Vagina (tissue), 2 donors: Measurements from ENCODE around the gene TET2. TPM values are rescaled to one million over a fixed set of nuclear protein-coding genes. Genes with fewer than 3 reads are reported as not detected.

Experiments
- DNase-seq, 2 donors: peaks; one replicate each; pipeline ENCODE4 v3.0.0-alpha.2; 2017; ENCODE audit errors: extremely low spot score in 2 of 2
- H3K27ac ChIP-seq: fragments of 200-600 bp; sonication (generic); one replicate; pipeline ENCODE4 v1.5.1; 2019
- H3K27me3 ChIP-seq: fragments of 200-600 bp; sonication (generic); one replicate; pipeline ENCODE4 v1.5.1; 2019
- H3K36me3 ChIP-seq, 2 donors: fragments of 200-600 bp; sonication (generic); one replicate each; pipeline ENCODE4 v1.5.1; 2017 to 2019
- H3K4me1 ChIP-seq: fragments of 200-600 bp; sonication (generic); one replicate; pipeline ENCODE4 v1.5.1; 2019
- H3K4me3 ChIP-seq, 2 donors: fragments of 200-600 bp; sonication (generic); 1 replicate in 1 of 2; 2 replicates in 1 of 2; pipeline ENCODE4 v1.5.1; 2016 to 2019
- H3K9me3 ChIP-seq: fragments of 200-600 bp; sonication (generic); one replicate; pipeline ENCODE4 v1.5.1; 2019
- POLR2A ChIP-seq, 2 donors: fragments of 450-650 bp; IDR thresholded peaks; one replicate each; pipeline ENCODE4 v1.6.1; 2017; ENCODE audit warnings: antibody characterized with exemption in 2 of 2, mild to moderate bottlenecking in 2 of 2, moderate library complexity in 2 of 2
- POLR2AphosphoS5 ChIP-seq, 2 donors: sonication (generic); formaldehyde crosslinking; IDR thresholded peaks; one replicate each; pipeline ENCODE4 v1.9.0; 2017; ENCODE audit warnings: antibody characterized with exemption in 2 of 2, mild to moderate bottlenecking in 2 of 2, low read depth in 1 of 2; ENCODE audit not compliant: insufficient read depth in 1 of 2
- intact Hi-C: fragments of 100-400 bp; cut with DNase I; formaldehyde crosslinking; loops from one replicate; pipeline ENCODE4 v1.15.1; 2023
- total RNA-seq: library from RNA; depleted of rRNA; stranded (reverse); fragments of >200 nt; gene quantifications from one replicate; pipeline ENCODE4 v1.2.3, GENCODE V29; 2016
- TF ChIP-seq, protein P1 (sequence below), 3 experiments: fragments of 450-650 bp in 2 of 3; fragments of 200-600 bp in 1 of 3; sonication (generic) in 1 of 3; IDR thresholded peaks; one replicate each; pipeline ENCODE4 v1.5.1; 2017 to 2019; ENCODE audit warnings: antibody characterized with exemption in 3 of 3, mild to moderate bottlenecking in 2 of 3, moderate library complexity in 2 of 3

TET2 gene
- total RNA-seq, 1 donor from 2014 or later, result 31.9 TPM

DNA sequence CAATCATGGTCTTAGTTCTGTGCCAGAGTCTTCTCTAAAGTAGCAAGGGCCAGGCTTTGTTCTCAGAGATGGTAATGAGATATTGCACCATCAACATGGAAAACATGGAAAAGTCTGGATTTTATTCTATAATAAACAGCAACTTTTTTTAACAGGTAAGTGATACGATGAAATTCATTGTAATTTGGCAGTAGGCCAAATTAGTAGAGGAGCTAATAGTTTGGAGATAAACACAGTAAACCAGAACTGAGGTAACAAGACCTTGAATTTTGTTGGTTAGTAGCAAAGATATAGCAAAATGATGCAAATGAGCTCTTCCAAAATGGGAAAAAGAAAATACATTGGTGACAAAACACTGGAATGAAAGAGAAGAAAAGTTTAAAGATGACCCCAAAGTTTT is 126.6 kb downstream of the TET2 start:
- Histone ChIP-seq H3K36me3 (peaks cover 0 to 58% of the 10 kb centered on the region in 2 donors), H3K9me3 (no peaks in the 10 kb centered on the region), H3K27ac (no peak overlapping the region), H3K4me3 (no peak overlapping the region), H3K4me1 (no peaks in the 10 kb centered on the region), H3K27me3 (no peaks in the 10 kb centered on the region)
- DNase-seq, result no peak
- intact Hi-C loops, result no loop called here
- TF ChIP-seq POLR2A (IDR thresholded peaks at IDR 0.05) (no peak), POLR2AphosphoS5 (IDR thresholded peaks at IDR 0.05; ENCODE audit: insufficient read depth in 1 of 2, low read depth in 1 of 2) (no peak)
- TF ChIP-seq, protein P1, sequence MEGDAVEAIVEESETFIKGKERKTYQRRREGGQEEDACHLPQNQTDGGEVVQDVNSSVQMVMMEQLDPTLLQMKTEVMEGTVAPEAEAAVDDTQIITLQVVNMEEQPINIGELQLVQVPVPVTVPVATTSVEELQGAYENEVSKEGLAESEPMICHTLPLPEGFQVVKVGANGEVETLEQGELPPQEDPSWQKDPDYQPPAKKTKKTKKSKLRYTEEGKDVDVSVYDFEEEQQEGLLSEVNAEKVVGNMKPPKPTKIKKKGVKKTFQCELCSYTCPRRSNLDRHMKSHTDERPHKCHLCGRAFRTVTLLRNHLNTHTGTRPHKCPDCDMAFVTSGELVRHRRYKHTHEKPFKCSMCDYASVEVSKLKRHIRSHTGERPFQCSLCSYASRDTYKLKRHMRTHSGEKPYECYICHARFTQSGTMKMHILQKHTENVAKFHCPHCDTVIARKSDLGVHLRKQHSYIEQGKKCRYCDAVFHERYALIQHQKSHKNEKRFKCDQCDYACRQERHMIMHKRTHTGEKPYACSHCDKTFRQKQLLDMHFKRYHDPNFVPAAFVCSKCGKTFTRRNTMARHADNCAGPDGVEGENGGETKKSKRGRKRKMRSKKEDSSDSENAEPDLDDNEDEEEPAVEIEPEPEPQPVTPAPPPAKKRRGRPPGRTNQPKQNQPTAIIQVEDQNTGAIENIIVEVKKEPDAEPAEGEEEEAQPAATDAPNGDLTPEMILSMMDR (IDR thresholded peaks at IDR 0.05), result no peak

DNA sequence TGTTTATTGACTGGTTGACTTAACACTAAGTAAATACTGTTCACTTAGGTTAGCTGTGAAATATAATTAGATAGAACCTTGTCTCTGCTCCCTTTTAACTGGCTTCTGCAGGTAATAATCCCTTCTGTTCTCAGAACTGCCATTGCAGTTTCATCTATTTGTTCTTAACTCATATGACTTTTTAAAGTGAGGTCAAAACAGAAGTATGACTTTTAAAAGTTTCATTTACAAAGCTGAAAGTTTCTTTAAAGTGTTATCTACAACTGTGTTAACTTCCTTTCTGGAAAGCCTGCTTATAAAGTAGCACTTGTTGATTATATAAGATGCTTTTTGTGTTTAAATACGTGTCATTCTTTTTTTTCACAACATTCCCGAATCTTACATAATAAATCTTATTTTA is 127.4 kb downstream of the TET2 start:
- Histone ChIP-seq H3K4me3 (no peak overlapping the region), H3K9me3 (no peaks in the 10 kb centered on the region), H3K4me1 (no peaks in the 10 kb centered on the region), H3K27me3 (no peaks in the 10 kb centered on the region), H3K27ac (no peak overlapping the region), H3K36me3 (peaks cover 0 to 54% of the 10 kb centered on the region in 2 donors)
- DNase-seq, result no peak
- intact Hi-C loops, result no loop called here
- TF ChIP-seq POLR2A (IDR thresholded peaks at IDR 0.05) (no peak), POLR2AphosphoS5 (IDR thresholded peaks at IDR 0.05; ENCODE audit: insufficient read depth in 1 of 2, low read depth in 1 of 2) (no peak)
- TF ChIP-seq, protein P1 (IDR thresholded peaks at IDR 0.05), result no peak

DNA sequence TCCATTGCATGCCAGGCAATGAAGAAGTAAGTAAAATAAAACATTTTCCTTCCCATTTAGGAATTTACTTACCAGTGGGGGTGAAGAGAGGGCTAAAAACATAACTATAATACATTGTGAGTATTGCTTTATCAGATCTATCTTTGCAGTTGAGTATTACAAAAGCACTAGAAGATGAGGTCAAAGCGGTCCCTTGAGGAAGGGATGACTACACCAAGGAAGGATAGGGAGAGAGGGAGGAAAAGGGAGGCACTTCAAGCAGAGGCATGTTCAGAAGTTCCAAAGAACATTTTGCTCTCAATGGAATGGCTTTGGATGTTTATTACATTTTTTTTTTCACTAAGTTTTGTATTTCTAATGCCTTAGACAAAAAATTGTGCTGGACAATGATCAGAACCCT is 127.8 kb downstream of the TET2 start:
- H3K27me3 ChIP-seq, result no peaks in the 10 kb centered on the region
- no peak overlapping the region for H3K4me3 ChIP-seq
- no peak overlapping the region for H3K27ac ChIP-seq
- intact Hi-C loops, result no loop called here
- no peak for DNase-seq
- no peaks in the 10 kb centered on the region for H3K4me1 ChIP-seq
- peaks cover 0 to 52% of the 10 kb centered on the region in 2 donors for H3K36me3 ChIP-seq
- no peaks in the 10 kb centered on the region for H3K9me3 ChIP-seq
- TF ChIP-seq POLR2A (IDR thresholded peaks at IDR 0.05) (no peak), POLR2AphosphoS5 (IDR thresholded peaks at IDR 0.05; ENCODE audit: insufficient read depth in 1 of 2, low read depth in 1 of 2) (peak in 1 of 2 donors; percentile 13)
- TF ChIP-seq, protein P1 (IDR thresholded peaks at IDR 0.05), result no peak

DNA sequence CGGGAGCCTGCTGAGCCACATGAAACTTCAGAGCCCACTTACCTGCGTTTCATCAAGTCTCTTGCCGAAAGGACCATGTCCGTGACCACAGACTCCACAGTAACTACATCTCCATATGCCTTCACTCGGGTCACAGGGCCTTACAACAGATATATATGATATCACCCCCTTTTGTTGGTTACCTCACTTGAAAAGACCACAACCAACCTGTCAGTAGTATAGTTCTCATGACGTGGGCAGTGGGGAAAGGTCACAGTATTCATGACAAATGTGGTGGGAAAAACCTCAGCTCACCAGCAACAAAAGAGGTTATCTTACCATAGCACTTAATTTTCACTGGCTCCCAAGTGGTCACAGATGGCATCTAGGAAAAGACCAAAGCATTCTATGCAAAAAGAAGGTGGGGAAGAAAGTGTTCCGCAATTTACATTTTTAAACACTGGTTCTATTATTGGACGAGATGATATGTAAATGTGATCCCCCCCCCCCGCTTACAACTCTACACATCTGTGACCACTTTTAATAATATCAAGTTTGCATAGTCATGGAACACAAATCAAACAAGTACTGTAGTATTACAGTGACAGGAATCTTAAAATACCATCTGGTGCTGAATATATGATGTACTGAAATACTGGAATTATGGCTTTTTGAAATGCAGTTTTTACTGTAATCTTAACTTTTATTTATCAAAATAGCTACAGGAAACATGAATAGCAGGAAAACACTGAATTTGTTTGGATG is 129.9 kb downstream of the TET2 start:
- DNase-seq, result no peak
- no peak for TF ChIP-seq POLR2AphosphoS5 (IDR thresholded peaks at IDR 0.05; ENCODE audit: insufficient read depth in 1 of 2, low read depth in 1 of 2)
- TF ChIP-seq POLR2A (IDR thresholded peaks at IDR 0.05), result no peak
- TF ChIP-seq, protein P1 (IDR thresholded peaks at IDR 0.05), result no peak
- no peaks in the 10 kb centered on the region for H3K4me1 ChIP-seq
- no peaks in the 10 kb centered on the region for H3K9me3 ChIP-seq
- H3K4me3 ChIP-seq, result no peak overlapping the region
- peaks cover 0 to 34% of the 10 kb centered on the region in 2 donors for H3K36me3 ChIP-seq
- no peaks in the 10 kb centered on the region for H3K27me3 ChIP-seq
- H3K27ac ChIP-seq, result no peak overlapping the region
- intact Hi-C loops, result no loop called here

DNA sequence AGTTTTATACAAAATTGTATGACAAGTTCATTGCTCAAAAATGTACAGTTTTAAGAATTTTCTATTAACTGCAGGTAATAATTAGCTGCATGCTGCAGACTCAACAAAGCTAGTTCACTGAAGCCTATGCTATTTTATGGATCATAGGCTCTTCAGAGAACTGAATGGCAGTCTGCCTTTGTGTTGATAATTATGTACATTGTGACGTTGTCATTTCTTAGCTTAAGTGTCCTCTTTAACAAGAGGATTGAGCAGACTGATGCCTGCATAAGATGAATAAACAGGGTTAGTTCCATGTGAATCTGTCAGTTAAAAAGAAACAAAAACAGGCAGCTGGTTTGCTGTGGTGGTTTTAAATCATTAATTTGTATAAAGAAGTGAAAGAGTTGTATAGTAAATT is 131.0 kb downstream of the TET2 start:
- no peak for DNase-seq
- H3K9me3 ChIP-seq, result no peaks in the 10 kb centered on the region
- TF ChIP-seq POLR2AphosphoS5 (IDR thresholded peaks at IDR 0.05; ENCODE audit: insufficient read depth in 1 of 2, low read depth in 1 of 2) (no peak), POLR2A (IDR thresholded peaks at IDR 0.05) (no peak)
- TF ChIP-seq, protein P1 (IDR thresholded peaks at IDR 0.05), result no peak
- intact Hi-C loops, result no loop called here
- H3K27ac ChIP-seq, result no peak overlapping the region
- H3K27me3 ChIP-seq, result no peaks in the 10 kb centered on the region
- H3K36me3 ChIP-seq, result peaks cover 0 to 23% of the 10 kb centered on the region in 2 donors
- H3K4me1 ChIP-seq, result no peaks in the 10 kb centered on the region
- H3K4me3 ChIP-seq, result no peak overlapping the region
